Skeletal muscle tissue (tissue), 4 donors: ENCODE results near the gene STIM1. TPM values are rescaled to one million over a fixed set of nuclear protein-coding genes. Genes with fewer than 3 reads are reported as not detected.
A peak's percentile ranks its signal among the peaks of the same experiment; 100 is the strongest.

Experiments used
- H3K27ac ChIP-seq: one replicate; pipeline ENCODE4 v1.7.0; 2013; ENCODE audit warnings: mild to moderate bottlenecking, low read depth, low read length, inconsistent platforms
- H3K27me3 ChIP-seq, 3 donors: one replicate each; pipeline ENCODE4 v1.7.0; 2013; ENCODE audit warnings: low read length in 3 of 3; ENCODE audit not compliant: control insufficient read depth in 3 of 3, insufficient read depth in 3 of 3
- H3K36me3 ChIP-seq, 3 donors: one replicate each; pipeline ENCODE4 v1.7.0; 2013; ENCODE audit warnings: low read length in 3 of 3; ENCODE audit not compliant: control insufficient read depth in 3 of 3, insufficient read depth in 3 of 3
- H3K4me1 ChIP-seq, 3 donors: one replicate each; pipeline ENCODE4 v1.7.0; 2013; ENCODE audit warnings: low read length in 3 of 3, mild to moderate bottlenecking in 3 of 3; ENCODE audit not compliant: control insufficient read depth in 3 of 3, insufficient read depth in 3 of 3
- H3K4me3 ChIP-seq, 3 donors: one replicate each; pipeline ENCODE4 v1.7.0; 2013; ENCODE audit warnings: low read length in 3 of 3
- H3K9ac ChIP-seq, 3 donors: one replicate each; pipeline ENCODE4 v1.7.0; 2013; ENCODE audit warnings: low read length in 3 of 3, mild to moderate bottlenecking in 3 of 3, moderate library complexity in 2 of 3, low read depth in 1 of 3
- H3K9me3 ChIP-seq, 3 donors: one replicate each; pipeline ENCODE4 v1.7.0; 2013; ENCODE audit warnings: low read length in 3 of 3; ENCODE audit not compliant: control insufficient read depth in 3 of 3
- total RNA-seq: library from RNA; depleted of rRNA; stranded (reverse); fragments of >200 nt; gene quantifications from one replicate; pipeline ENCODE4 v1.2.3, GENCODE V29; 2014
- donor health status: Osteomylitis.

STIM1 gene
- total RNA-seq, 1 donor from 2014 or later, result 54.8 TPM

GRCh38 chr11:3838504-3838903 is 17.0 kb upstream of the STIM1 start:
- Histone ChIP-seq H3K9ac (no peak overlapping the region), H3K27me3 (no peaks in the 10 kb centered on the region), H3K36me3 (peaks cover 0 to 3% (median 0%) of the 10 kb centered on the region in 3 donors), H3K9me3 (no peaks in the 10 kb centered on the region), H3K27ac (peak overlapping the region; percentile 50), H3K4me3 (peak overlapping the region in 1 of 3 donors; percentile 75), H3K4me1 (peaks cover 24 to 42% (median 42%) of the 10 kb centered on the region in 3 donors)

GRCh38 chr11:3840004-3840869 is 15.2 kb upstream of the STIM1 start:
- peak overlapping the region; percentile 75 to 77 (median 75) for H3K4me3 ChIP-seq
- peaks cover 19 to 34% (median 34%) of the 10 kb centered on the region in 3 donors for H3K4me1 ChIP-seq
- H3K9me3 ChIP-seq, result no peaks in the 10 kb centered on the region
- peak overlapping the region; percentile 91 for H3K27ac ChIP-seq
- no peaks in the 10 kb centered on the region for H3K27me3 ChIP-seq
- no peaks in the 10 kb centered on the region for H3K36me3 ChIP-seq
- peak overlapping the region; percentile 81 to 86 (median 82) for H3K9ac ChIP-seq

- H3K9me3 ChIP-seq, result no peaks in the 10 kb centered on the region
- peak within 1 kb of the TSS; percentile 81 to 86 (median 82) for H3K9ac ChIP-seq
- H3K27me3 ChIP-seq, result no peaks in the 10 kb centered on the region
- no peaks in the 10 kb centered on the region for H3K36me3 ChIP-seq
- peak within 1 kb of the TSS; percentile 75 to 77 (median 75) for H3K4me3 ChIP-seq
- H3K4me1 ChIP-seq, result peaks cover 19 to 32% (median 29%) of the 10 kb centered on the region in 3 donors
- H3K27ac ChIP-seq, result peak within 1 kb of the TSS; percentile 91
Observed at GRCh38 chr11:3840870-3841425, 14.5 kb upstream of the STIM1 start, which contains the start of gene RHOG. Gene RHOG (minus strand): TSS chr11:3840959. CDS start chr11:3828138, 12,821 bp downstream.

- no peaks in the 10 kb centered on the region for H3K27me3 ChIP-seq
- H3K4me1 ChIP-seq, result peaks cover 14 to 32% (median 27%) of the 10 kb centered on the region in 3 donors
- H3K9ac ChIP-seq, result peak overlapping the region; percentile 65 to 77 (median 76)
- H3K27ac ChIP-seq, result peak overlapping the region; percentile 91
- no peaks in the 10 kb centered on the region for H3K9me3 ChIP-seq
- H3K4me3 ChIP-seq, result peak overlapping the region; percentile 68 to 70 (median 69)
- no peaks in the 10 kb centered on the region for H3K36me3 ChIP-seq
Observed at GRCh38 chr11:3841426-3842350, 13.8 kb upstream of the STIM1 start.

GRCh38 chr11:3843326-3843725 is 12.1 kb upstream of the STIM1 start:
- Histone ChIP-seq H3K27ac (no peak overlapping the region), H3K36me3 (no peaks in the 10 kb centered on the region), H3K27me3 (no peaks in the 10 kb centered on the region), H3K4me3 (no peak overlapping the region), H3K4me1 (peaks cover 7 to 22% (median 15%) of the 10 kb centered on the region in 3 donors), H3K9me3 (no peaks in the 10 kb centered on the region), H3K9ac (peak overlapping the region in 1 of 3 donors; percentile 13)

- Histone ChIP-seq H3K27ac (no peak overlapping the region), H3K4me3 (no peak overlapping the region), H3K27me3 (no peaks in the 10 kb centered on the region), H3K9ac (no peak overlapping the region), H3K9me3 (no peaks in the 10 kb centered on the region), H3K4me1 (peaks cover 0 to 11% (median under 1%) of the 10 kb centered on the region in 3 donors), H3K36me3 (no peaks in the 10 kb centered on the region)
Observed at GRCh38 chr11:3845246-3845645, 10.2 kb upstream of the STIM1 start.

GRCh38 chr11:3845670-3846069 is 9.8 kb upstream of the STIM1 start:
- Histone ChIP-seq H3K9me3 (no peaks in the 10 kb centered on the region), H3K27me3 (no peaks in the 10 kb centered on the region), H3K9ac (no peak overlapping the region), H3K27ac (no peak overlapping the region), H3K4me1 (peaks cover 0 to 9% (median 0%) of the 10 kb centered on the region in 3 donors), H3K36me3 (no peaks in the 10 kb centered on the region), H3K4me3 (no peak overlapping the region)

GRCh38 chr11:3849297-3849874 is 6.1 kb upstream of the STIM1 start:
- Histone ChIP-seq H3K4me1 (peaks cover 8 to 24% (median 10%) of the 10 kb centered on the region in 3 donors), H3K4me3 (no peak overlapping the region), H3K36me3 (no peaks in the 10 kb centered on the region), H3K9me3 (no peaks in the 10 kb centered on the region), H3K27ac (no peak overlapping the region), H3K9ac (no peak overlapping the region), H3K27me3 (no peaks in the 10 kb centered on the region)

GRCh38 chr11:3853545-3853842 is 2.0 kb upstream of the STIM1 start:
- peaks cover 29 to 47% (median 32%) of the 10 kb centered on the region in 3 donors for H3K4me1 ChIP-seq
- H3K36me3 ChIP-seq, result no peaks in the 10 kb centered on the region
- H3K27ac ChIP-seq, result peak overlapping the region; percentile 93
- no peaks in the 10 kb centered on the region for H3K9me3 ChIP-seq
- no peaks in the 10 kb centered on the region for H3K27me3 ChIP-seq
- no peak overlapping the region for H3K4me3 ChIP-seq
- peak overlapping the region in 1 of 3 donors; percentile 96 for H3K9ac ChIP-seq
